HG03196 (cell line): Measurements from ENCODE around the gene GABBR2.
"Not testable (repeated sequence)": the region's sequence is repeated elsewhere in the genome, so short reads cannot be mapped to it uniquely, and the experiment has no call there.

Experiments
- ATAC-seq: cut with Tn5 transposase; IDR thresholded peaks from one replicate; pipeline ENCODE4 v1.9.1; 2021; ENCODE audit not compliant: unreplicated experiment

Gene GABBR2

DNA sequence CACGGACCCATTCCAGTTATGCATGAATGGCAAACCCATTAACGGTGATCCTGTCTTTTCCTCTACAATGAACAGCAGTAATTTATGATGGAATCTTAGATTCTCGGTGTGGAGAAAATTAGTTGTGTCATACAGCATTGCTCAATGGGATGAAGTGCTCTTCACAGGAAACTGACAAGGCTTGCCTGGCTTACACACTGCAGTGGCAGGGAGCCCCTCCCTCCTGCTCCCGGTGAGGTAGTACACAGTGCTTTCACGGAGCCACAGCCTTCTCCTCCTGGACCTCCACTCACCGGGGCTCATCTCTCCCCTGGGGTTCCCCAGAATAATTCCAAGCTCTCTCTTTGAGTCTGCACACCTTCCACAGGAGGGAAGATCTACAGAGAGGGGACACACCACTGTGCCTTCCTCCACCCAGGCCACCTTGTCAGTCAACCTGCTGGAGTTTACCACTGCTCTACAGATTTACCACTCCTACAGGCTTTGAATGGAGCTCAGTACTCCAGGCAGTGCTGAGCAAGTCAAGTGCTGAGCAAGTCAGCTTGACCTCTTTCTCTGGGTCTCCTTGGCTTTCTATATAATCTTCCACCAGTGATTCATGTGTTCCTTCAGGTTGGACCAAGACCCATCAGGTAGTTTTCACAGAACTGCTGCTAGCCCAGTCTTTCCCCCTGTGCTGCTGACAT is 394.2 kb downstream of the GABBR2 start:
- ATAC-seq = no peak

DNA sequence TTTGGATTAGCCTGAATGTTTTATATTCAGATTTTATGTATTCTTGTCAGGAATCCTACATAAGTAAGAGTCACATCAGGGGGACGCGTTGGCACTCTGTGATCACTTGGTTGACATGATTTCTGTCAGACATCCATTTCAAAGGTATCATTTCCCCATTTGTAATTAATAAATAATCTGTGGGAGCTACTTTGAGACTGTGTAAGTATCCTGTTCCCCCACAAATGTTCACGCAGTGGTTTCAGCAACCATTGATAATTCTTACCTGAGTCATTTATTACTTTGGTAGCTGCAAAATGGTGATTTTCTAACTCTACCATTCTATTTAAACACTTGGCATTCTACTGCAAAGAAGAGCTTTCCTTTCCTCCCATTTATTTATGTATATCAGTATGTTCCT is 396.4 kb downstream of the GABBR2 start:
- no peak for ATAC-seq

DNA sequence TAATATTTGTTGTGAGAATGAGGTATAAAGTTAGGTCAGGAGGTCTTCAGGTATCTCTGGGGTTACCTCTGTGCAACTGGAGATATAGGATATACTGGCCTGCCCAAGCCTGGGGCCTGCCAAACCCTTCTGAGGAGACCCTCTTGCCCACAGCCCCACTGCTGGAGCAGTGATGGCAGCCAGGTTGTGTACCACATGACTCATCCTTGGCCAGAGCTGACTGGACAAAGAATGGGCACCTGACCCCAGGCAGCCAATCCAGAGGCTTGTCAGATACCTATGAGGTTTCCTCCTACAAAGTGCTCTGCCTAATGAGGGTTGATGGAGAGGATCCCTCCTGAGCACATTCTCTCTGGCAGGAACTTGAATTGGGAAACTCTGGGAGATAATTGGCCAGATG is 397.2 kb downstream of the GABBR2 start:
- ATAC-seq = no peak

DNA sequence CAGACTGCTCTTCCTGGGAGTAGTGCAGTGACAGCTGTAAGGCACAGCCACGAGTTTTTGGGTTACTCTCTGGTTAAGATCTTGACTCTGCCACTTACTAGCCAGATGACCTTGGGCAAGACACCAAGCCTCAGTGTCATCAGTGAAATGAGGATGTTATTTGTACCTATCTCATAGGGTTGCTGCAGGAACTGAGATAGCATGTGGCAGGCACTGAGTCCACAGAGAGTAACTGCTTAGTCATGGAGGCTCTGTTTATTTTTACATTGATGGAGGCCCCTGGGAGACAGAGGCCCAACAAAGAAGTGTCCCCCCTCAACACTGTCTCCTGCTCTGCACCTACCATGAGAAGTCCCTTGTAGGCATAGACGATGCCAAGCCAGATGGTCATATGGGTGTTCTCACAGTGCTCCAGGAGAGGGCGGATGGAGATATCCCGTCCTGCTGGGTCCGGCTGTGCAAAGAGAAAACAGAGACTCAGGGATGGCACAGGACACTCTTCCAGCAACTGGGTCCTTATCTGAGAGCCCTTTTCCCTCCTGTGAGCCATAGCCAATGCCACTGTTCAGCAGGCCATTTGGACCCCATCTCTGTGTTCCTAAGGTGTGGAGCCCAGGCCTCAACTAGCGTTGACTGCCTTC is 397.9 kb downstream of the GABBR2 start:
- ATAC-seq = no peak

DNA sequence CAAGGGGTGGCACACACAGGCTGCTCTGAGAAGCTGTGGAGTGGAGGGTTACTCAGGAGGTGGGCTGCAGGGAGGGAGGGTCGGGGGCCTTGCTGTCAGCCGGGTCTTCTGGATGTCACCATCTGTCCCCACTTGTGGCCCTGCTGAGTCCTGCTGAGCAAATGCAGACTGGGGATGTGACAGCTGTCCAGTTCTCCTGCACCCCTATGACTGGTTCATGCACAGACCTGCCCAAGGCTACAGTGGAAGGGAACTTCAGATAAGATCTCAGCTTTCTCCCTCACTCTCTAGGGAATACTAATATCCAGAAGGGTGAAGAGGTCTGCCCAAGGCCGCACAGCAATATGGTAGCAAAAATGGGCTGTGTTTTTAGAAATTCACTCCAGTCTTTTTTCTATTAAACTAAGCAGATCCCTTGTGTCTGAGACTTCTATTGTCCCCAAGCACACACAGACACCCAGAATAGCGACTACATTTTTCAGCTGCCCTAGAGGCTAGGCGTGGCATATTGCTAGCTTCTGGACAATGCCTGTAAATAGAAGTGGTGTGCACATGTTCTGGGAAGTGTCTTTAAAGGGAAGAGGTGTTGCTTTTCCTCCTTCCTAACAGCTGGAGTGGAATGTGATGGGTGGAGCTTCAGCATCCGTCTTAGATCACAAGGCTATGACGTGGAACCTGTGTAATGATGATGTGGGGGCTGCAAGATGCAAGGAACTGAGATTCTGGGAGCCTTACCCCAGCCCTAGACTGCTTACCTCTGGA is 402.2 kb downstream of the GABBR2 start:
- no peak for ATAC-seq

DNA sequence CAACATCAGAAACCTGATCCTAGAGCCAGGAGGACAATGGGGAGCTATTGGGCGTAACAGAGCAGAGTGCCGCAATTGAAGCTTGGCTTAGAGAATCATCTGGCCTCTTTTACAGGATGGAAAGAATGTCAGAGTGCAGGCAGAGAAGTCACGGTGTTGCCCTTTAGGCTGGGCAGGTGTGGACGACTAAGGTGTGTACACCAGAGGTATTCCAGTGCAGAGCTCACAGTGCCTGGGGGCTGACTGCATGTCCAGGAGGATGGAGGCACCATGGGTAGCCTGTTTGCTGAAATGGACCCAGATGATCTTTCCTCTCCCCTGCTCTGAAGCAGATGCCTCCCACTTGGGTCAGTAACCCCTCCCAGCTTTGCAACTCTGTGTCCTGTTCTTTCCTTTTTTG is 404.4 kb downstream of the GABBR2 start:
- ATAC-seq = no peak

DNA sequence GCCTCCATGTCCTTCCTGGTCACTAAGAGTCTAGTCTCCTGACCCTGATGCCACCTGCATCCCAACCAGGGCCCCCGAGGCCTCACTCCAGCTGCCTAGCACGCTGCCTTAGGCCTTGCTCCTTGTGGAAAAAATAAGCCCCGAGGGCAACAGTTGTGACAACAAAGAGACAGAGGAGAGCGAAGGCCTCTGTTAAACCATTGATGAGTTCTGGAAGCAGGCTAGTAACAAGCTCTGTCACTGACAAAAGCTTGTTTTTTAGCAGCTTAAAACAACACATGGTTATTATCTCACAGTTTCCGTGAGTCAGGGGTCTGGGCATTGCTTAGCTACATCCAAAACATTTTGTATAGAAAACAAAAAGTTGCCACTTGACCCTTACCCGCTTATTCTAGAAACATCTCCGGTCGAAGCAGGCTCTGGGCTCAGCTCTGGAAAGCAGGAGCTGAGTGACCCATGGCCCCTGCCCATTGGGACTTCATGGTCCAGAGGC is 405.1 kb downstream of the GABBR2 start:
- ATAC-seq = no peak

DNA sequence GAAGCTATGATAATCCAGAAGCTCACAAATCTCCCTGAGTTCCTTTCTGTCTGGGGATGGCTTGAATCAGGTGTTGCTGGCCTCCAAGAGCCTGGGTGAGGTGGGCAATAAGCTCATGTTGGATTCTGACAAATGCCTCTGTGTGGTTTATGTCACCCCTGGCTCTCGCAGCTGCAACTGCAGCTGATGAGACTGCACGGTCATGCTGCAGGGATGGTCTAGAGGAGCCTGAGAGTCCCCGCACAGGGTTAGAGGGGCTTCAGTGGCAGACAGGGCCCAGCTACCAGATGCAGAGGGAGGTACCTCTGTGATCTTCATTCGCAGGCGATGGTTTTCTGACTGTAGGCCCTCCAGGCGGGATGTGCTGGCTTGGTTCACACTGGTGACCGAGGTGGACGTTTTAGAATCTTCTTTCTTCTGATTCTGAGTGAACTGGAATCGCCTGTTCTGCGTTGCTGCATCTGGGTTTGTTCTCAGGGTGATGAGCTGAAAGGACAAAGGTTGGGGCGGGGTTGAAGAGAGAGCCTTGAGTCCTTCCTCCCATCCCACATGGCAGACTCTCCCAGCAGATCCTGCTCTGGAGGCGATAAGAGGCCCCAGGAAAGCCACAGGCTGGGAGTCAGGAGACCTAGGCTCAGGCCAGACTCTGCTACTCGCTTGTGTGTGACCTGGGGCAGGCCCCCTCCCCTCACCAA is 405.6 kb downstream of the GABBR2 start:
- ATAC-seq = no peak

DNA sequence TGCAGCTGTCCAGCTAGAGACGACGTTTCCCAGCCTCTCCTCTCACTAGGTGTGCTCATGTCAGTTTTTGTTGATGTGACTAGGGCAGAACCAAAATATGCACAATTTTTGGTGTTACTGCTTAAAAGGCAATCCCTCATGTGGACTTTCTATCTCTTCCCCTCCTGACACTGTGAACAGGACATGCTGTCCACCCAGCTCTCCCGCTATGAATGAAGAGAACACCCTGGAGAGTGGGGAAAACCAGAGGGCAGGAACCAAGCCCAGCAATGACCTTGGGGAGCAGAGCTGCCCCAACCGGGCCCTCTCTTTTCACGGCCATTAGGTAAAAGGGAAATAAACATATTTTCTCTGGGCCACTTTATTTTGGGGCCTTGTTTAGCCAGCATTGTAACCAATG is 406.6 kb downstream of the GABBR2 start:
- ATAC-seq = no peak

DNA sequence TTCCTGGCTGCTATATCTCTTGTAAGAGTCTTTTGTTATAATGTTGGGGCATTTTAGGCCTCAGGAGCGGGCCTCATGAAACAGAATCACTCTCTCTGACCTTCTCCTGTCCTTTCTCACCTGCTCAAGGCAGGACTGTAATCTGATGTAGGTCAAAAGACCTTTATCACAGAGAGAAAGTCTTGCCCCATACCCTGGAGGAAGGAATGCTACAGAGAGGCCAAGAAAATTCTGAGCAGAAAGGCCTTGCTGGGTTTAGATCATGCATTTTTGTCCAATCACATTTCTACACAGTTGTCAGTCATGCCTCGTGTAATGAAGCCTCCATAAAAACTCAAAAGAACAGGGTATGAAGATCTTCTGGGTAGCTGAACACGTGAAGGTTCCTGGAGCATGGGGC is 408.1 kb downstream of the GABBR2 start:
- no peak for ATAC-seq

DNA sequence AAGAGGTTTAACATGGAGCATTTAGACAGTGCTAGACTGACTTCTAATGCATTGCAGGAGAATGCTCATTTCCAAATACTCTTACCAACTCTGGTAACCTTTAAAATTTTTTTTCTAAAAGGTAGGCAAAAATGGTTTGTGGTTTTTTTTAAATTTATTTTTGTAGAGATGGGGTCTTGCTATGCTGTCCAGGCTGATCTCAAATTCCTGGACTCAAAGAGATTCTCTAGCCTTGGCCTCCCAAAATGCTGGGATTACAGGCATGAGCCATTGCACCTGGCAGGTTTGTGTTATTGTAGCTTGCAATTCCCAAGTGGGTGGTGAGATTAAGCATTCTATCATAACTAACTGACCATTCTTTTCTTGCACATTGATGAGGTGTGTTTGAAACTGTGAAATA is 410.3 kb downstream of the GABBR2 start:
- ATAC-seq = no peak

DNA sequence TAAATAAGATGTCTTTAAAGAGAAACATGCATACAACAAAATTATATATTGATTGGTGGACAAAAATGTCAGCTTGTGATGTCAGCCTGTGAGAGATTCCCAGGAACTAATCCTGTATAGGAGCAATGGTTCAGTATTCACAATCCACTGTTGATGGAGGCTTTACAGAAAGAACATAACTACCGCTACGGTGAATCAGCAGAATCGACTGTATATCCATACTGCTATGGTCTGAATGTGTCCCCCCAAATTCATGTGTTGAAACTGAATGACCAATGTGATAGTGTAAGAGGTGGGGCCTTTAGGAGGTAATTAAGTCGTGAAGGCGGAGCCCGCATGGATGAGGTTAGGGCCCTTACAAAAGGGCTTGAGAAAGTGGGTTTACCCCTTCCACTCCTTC is 412.9 kb downstream of the GABBR2 start:
- no peak for ATAC-seq

DNA sequence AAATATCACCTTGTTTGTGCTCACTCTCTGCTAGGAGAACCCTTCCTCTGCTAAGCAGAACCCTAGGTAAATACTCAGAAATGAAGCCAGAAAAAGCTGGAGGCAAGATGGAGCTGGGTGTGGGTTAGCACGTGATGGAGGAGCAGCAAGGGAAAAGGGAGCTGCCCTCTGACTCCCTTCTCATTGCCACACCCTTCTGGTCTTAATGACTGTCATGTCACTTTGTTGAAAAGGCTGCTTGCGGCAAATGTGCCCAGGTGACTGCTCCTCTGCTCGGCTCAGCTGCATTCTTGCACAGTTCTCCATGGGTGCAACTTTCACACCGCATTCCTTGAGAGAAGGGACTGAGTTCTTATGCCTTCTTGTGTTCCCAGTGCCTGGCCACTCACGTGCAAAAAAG is 416.9 kb downstream of the GABBR2 start:
- ATAC-seq = no peak

DNA sequence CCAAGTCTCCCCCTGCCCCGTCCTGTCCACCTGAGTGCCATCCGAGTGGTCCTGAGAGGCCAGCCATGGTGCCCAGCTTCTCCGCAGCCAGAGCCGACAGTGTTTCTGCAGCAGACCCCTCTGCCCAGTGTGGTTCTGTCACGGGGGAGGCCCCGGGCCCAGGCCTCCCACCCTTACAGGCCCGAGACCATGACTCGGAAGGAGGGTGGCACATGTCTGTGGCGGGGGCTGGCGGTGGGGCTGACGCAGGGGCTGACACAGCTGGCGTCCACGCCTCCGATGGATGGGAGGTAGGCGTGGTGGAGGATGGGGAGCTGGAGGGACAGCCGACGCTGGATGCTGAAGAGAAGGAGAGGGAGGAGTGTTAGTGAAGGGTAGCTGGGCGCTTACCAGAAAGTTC is 418.3 kb downstream of the GABBR2 start:
- no peak for ATAC-seq

DNA sequence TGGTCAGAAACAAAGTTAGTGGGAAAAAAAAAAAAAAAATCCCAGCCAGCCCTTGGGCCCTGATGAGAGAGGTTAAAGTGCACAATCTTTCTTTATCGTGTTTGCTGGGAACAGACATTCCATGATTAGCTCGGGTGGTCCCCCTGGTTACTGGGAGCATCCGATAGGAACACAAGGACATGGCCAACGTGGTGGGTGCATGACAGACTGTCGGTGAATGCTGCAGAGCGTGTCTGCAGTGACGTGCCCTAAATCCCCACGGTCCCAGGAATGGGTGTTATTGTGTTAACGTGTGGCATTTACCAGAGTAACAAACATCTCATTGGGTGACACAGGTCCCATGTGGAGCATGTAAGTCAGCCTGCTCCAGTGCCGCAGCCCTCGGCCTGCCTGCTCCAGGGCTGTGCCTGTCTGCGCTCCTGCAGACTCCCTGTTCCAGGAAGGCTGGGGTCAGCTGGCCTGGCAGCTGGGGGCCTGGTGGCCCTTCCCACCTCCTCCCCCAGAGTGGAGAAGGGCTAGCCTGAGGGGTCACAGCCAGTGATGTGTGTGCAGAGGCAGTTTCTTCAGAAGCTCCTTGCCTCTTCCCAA is 419.0 kb downstream of the GABBR2 start:
- no peak for ATAC-seq

DNA sequence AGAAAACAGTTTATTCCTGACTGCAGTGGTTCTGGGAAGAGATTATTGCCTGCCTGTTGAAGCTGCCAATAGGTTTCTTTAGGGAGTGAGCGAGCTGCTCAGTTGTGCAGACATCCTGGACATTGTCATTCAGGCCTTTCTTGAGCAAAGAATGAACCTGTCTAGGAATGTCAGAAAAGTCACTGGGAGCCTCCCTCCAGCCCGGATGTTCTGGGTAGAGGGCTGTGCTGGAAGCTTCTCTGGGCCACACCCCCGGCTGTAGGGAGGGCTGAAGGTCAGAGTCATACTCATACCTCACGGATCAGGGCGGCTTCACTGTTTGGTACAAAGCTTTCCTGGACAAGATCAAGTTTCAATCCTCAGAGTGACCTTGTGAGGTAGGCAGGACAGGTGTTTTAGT is 419.9 kb downstream of the GABBR2 start:
- no peak for ATAC-seq

DNA sequence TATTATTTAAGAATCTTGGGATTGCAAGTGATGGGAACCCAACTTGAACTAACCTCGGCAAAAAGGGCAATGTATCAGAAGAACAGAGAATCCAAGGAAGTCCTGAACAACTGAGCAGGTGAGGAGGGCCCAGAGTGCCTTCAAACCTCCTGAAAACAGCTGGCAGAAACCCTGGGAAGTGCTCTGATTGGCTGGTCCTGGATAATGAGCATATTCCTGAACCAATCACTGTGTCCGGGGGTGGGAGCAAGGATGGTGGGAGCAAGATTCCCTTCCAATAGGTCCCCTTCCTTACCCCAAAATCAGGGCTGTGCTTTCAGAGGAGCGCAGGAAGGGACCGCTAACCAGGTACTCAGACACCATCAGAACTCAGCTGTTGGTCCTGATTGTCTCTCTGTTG is 421.4 kb downstream of the GABBR2 start:
- ATAC-seq = no peak

DNA sequence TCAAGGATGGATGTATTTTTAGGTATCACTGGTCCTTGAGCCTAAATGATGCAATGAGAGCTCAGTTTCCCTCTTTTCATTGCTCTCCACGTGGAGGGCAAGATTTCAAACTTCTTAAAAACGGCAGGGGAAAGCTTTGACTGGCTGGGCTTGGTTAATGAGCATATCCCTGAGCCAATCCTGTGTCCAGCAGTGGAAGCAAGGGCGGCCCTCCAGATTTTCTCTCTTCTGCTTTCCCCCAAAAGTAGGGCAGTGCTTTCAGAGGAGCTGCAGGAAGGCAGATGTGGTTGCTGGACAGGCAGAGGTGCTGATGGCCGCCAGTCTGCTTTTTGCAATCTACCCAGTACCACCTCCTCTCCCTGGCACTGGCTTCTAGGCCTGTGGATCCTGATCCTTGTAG is 423.3 kb downstream of the GABBR2 start:
- ATAC-seq = no peak

DNA sequence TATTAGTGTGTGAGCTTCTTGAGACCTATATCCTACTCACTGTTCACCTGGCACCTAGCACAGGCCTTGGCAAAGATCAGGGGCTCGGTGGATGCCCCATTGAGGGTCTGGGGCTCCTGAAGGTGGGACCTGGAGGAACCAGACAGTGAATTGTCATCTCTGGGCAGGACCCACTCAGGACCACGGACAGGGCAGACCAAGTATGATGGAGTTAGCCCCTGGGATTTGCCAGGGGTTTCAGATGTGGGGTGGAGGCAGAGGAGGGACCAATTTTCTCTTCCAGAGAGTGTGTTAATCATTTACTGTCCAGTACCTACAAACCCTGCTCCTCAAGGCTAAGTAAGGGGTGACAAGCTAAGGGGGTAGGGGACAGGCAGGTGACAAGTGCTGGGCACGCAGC is 424.0 kb downstream of the GABBR2 start:
- no peak for ATAC-seq

DNA sequence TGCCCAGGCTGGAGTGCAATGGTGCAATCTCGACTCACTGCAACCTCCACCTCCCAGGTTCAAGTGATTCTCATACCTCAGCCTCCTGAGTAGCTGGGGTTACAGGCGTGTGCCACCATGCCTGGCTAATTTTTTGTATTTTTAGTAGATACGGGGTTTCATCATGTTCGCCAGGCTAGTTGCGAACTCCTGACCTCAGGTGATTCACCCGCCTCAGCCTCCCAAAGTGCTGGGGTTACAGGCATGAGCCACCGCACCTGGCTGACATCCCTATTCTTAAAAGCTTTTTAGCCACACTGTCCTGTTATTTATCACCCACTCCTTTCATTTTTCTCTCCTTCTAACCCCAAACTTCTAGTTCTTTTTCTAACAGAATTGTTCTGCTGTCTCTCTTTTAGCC is 425.6 kb downstream of the GABBR2 start:
- not testable (repeated sequence) for ATAC-seq

DNA sequence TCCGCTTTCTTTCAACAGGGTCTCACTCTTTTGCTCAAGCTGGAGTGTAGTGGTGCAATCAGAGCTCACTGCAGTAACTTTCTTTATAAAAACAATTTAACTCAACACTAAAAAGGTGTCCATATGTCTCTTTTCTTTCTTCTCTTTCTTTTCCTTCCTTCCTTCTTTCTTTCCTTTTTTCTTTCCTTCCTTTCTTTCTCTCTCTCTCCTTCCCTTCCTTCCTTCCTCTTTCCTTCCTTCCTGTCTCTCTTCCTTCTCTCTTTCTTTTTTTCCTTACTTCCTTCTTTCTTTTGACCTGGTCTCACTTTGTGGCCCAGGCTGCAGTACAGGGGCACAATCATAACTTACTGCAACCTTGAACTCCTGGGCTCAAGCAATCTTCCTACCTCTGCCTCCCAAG is 427.5 kb downstream of the GABBR2 start:
- ATAC-seq = no peak
